GM12873 (cell line): ENCODE measurements around the gene CAMSAP1.

Source experiments
- TF ChIP-seq, protein P1 (sequence below): IDR thresholded peaks from 2 replicates; pipeline ENCODE4 v1.5.1; 2012; ENCODE audit warnings: low read depth, mild to moderate bottlenecking, moderate library complexity, low read length, control low read depth; ENCODE audit not compliant: insufficient read depth; ENCODE audit errors: missing control alignments

The CAMSAP1 gene

DNA sequence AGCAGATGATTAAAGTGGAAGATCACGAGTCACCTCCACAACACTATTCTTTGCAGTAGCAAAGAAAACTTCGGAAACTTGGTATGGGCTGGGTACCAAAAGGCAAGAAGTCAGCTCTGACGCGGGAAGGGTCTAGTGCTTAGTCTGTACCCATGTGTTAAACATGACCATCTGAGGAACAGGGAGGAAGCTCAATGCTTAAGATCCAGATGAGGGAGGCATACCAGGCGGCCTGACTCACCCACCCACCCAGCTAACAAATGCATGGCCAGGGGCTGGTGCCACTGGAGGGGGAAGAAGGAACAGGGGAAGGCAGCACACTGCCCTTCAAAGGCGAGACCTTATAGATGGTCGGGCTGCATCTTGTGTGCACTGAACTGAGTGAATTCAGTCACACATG lies 41.8 kb downstream of the CAMSAP1 start:
- TF ChIP-seq, protein P1, sequence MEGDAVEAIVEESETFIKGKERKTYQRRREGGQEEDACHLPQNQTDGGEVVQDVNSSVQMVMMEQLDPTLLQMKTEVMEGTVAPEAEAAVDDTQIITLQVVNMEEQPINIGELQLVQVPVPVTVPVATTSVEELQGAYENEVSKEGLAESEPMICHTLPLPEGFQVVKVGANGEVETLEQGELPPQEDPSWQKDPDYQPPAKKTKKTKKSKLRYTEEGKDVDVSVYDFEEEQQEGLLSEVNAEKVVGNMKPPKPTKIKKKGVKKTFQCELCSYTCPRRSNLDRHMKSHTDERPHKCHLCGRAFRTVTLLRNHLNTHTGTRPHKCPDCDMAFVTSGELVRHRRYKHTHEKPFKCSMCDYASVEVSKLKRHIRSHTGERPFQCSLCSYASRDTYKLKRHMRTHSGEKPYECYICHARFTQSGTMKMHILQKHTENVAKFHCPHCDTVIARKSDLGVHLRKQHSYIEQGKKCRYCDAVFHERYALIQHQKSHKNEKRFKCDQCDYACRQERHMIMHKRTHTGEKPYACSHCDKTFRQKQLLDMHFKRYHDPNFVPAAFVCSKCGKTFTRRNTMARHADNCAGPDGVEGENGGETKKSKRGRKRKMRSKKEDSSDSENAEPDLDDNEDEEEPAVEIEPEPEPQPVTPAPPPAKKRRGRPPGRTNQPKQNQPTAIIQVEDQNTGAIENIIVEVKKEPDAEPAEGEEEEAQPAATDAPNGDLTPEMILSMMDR, result no peak

DNA sequence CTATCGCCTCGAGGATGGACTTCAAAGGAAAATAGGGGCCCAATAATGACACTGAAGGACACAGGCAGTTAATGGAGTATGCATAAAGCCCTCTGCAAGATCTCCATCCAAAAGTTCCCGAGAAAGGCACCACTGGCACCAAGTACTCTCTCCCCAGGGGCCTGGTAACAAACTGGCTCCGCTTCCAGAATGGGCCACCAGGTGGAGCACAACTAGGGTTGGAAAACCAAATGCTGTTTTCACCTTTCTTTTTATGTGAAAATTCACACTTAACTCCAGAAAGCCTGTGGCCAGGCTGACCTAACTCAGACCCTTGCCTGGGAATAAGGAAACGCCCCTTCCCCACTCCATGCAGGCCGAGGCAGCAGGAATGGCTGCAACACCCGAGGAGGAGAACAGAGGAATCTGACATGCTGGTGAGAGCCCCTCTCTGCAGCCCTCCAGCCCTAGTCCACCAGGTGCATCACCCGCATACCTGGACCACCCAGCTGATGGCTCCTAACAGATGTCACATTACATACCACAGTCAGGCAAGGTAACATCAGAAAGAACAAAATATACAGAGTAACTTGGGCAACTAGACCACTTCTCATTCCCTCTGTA lies 42.8 kb downstream of the CAMSAP1 start:
- TF ChIP-seq, protein P1, result peak; percentile 93

DNA sequence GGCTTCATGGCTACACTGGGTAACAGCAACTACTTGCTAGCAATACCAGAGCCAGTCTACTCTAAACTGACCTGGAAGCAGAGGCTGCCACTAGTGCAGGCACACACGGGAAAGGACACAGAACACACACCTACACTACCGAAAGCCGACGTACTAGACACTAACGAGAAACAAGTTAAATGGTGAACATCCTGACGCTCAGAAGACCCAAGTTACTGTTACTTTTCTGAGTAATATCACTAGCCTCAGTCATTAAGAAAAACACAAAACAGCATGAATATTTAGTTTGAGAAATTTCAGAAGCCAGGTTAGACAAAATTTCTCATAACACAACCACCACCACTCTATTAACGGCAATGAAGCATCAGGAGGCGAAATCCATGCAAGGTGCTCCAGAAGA lies 44.5 kb downstream of the CAMSAP1 start:
- TF ChIP-seq, protein P1, result no peak

DNA sequence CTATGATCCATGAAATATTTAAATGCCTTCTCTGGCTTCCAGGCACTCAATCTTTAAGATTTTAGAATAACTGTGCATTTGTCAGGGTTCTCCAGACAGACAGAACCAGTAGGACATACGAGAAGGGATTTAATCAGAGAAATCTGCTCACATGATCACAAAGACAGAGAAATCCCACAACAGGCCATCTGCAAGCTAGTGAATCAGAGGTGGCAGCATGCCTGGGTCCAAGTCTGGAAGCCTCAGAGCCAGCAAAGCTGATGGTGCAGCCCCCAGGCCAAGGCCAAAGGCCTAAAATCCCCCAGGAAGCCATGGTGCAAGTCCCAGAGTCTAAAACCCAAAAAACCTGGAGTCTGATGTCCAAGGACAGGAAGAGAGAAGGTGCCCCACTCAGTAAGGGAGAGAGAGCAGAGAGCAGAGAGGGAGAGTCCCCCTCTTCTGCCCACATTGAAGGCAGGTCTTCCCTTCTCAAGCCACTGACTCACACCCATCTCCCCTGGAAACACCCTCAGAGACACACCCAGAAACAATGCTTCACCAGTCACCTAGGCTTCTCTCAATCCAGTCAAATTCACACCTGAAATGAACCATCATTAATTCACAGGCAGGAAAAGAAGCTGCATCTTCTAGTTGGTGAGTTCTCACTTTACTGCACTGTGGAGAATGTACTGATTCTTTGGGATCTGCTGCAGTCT lies 48.7 kb downstream of the CAMSAP1 start:
- TF ChIP-seq, protein P1, result no peak

DNA sequence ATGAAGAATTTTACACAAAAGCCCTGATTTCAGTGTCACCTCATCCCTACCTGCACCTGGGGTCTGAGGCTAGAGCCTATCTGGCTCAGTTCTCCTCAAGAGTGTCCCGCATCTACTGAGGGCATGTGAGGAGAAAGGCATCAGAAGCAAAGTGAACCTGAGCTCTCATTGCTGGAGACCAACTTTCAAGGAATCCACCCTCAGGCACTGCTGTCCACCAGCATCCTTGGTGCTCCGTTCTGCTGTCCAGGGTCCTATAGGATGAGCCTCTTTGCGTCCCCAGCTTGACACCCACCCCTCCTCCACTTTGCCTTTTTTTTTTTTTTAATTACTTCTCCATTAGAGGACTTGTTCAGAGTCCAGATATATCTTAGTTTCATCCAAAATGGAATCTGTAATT lies 49.5 kb downstream of the CAMSAP1 start:
- TF ChIP-seq, protein P1, result no peak

DNA sequence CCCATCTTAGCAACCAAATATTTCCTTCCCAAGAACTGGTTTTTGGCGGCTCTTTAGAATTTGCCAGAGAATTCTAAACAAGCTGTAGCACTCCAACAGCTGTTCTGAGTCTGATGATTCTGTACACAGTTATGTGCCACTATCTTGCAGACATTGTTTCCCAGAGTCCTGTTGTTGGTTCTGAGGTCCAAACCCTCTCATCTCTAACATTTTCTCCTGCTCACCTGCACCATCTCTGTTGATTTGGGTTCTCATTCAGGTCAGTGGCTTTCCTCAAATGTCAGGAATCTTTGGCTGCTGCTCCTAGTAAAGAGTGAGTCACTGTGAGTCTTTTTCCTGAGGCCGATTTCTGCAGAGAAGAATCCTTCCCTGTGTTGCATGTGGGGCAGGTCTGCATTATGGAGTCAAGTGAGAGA lies 50.0 kb downstream of the CAMSAP1 start:
- TF ChIP-seq, protein P1, result no peak

DNA sequence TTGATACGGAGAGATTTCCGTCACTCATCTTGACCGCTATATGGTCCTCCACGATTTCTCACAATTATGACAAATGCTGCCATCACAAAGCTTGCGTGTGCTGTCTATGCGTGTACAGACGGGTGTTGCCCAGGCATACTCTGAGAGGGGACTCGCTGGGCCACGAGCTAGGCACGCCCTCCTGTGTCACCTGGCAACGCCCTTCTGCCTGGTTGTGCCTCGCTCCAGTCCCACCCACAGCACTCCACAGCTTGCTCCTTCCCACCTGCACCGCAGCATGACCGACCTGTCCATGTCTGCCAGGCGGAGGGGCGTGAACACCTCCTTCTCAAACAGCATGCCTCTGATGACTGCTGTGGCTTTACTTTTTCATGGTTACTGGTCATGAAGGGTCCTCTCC lies 55.6 kb downstream of the CAMSAP1 start:
- TF ChIP-seq, protein P1, result no peak
